Breast epithelium (tissue), 3 donors: ENCODE results near the gene PTCD2.

Source experiments
- POLR2A ChIP-seq: fragments of 450-650 bp; IDR thresholded peaks from one replicate; pipeline ENCODE4 v1.6.1; 2016; ENCODE audit warnings: antibody characterized with exemption, mild to moderate bottlenecking, moderate library complexity
- TF ChIP-seq, protein P1 (sequence below), 3 donors: fragments of 450-650 bp; IDR thresholded peaks; one replicate each; pipeline ENCODE4 v1.5.1; 2016 to 2017; ENCODE audit warnings: antibody characterized with exemption in 3 of 3, mild to moderate bottlenecking in 3 of 3, moderate library complexity in 3 of 3

DNA sequence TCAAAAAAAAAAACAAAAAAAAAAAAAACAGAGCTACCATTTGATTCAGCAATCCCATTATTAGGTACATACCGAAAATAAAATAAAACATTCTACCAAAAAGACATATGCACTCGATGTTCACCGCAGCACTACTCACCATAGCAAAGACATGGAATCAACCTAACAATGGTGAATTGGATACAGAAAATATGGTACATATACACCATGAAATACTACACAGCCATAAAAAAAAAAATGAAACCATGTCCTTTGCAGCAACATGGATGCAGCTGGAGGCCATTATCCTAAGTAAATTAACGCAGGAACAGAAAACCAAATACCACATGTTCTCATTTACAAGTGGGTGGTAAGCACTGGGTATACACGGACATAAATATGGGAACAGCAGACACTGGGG lies 21.5 kb upstream of the PTCD2 start:
- no peak for TF ChIP-seq POLR2A
- TF ChIP-seq, protein P1, sequence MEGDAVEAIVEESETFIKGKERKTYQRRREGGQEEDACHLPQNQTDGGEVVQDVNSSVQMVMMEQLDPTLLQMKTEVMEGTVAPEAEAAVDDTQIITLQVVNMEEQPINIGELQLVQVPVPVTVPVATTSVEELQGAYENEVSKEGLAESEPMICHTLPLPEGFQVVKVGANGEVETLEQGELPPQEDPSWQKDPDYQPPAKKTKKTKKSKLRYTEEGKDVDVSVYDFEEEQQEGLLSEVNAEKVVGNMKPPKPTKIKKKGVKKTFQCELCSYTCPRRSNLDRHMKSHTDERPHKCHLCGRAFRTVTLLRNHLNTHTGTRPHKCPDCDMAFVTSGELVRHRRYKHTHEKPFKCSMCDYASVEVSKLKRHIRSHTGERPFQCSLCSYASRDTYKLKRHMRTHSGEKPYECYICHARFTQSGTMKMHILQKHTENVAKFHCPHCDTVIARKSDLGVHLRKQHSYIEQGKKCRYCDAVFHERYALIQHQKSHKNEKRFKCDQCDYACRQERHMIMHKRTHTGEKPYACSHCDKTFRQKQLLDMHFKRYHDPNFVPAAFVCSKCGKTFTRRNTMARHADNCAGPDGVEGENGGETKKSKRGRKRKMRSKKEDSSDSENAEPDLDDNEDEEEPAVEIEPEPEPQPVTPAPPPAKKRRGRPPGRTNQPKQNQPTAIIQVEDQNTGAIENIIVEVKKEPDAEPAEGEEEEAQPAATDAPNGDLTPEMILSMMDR (IDR thresholded peaks at IDR 0.05) = no peak
